GM23338 (cell line): ENCODE results near the gene NUP88. TPM values are rescaled to one million over a fixed set of nuclear protein-coding genes. Genes with fewer than 3 reads are reported as not detected.

Source experiments
- ATAC-seq: fragments of 200-7000 bp; cut with Tn5 transposase; 3 replicates; pipeline ENCODE4 v1.9.1; 2020
- DNase-seq: peaks from one replicate; pipeline ENCODE4 v3.0.0-alpha.2; 2015; ENCODE audit warnings: low spot score
- H2AFZ ChIP-seq: fragments of 200-600 bp; sonication (generic); 2 replicates; pipeline ENCODE4 v1.8.0; 2016; ENCODE audit warnings: antibody characterized with exemption, mild to moderate bottlenecking, moderate library complexity
- H3F3A ChIP-seq: fragments of 200-600 bp; sonication (generic); replicated peaks from 2 replicates; pipeline ENCODE4 v1.8.0; 2017; ENCODE audit warnings: antibody characterized with exemption, mixed run types, low read depth
- H3K27ac ChIP-seq: fragments of 200-600 bp; sonication (generic); 2 replicates; pipeline ENCODE4 v1.6.1; 2016; ENCODE audit warnings: low read depth
- H3K27me3 ChIP-seq: fragments of 200-600 bp; sonication (generic); 2 replicates; pipeline ENCODE4 v1.8.0; 2016; ENCODE audit warnings: mild to moderate bottlenecking, mixed run types, moderate library complexity; ENCODE audit not compliant: insufficient read depth
- H3K36me3 ChIP-seq: fragments of 200-600 bp; sonication (generic); 2 replicates; pipeline ENCODE4 v1.8.0; 2016; ENCODE audit warnings: mild to moderate bottlenecking; ENCODE audit not compliant: insufficient read depth
- H3K4me1 ChIP-seq: fragments of 200-600 bp; sonication (generic); 2 replicates; pipeline ENCODE4 v1.8.0; 2016; ENCODE audit warnings: mild to moderate bottlenecking, moderate library complexity; ENCODE audit not compliant: insufficient read depth
- H3K4me2 ChIP-seq: fragments of 200-600 bp; sonication (generic); 2 replicates; pipeline ENCODE4 v1.7.1; 2017; ENCODE audit warnings: mixed run types
- H3K4me3 ChIP-seq: fragments of 200-600 bp; sonication (generic); 2 replicates; pipeline ENCODE4 v1.6.1; 2016; ENCODE audit warnings: mixed run types
- H3K79me2 ChIP-seq: fragments of 200-600 bp; sonication (generic); replicated peaks from 2 replicates; pipeline ENCODE4 v1.8.0; 2017; ENCODE audit warnings: mild to moderate bottlenecking; ENCODE audit not compliant: insufficient read depth
- H3K9me2 ChIP-seq: fragments of 200-600 bp; sonication (generic); 2 replicates; pipeline ENCODE4 v1.8.0; 2017; ENCODE audit not compliant: insufficient read depth
- H4K20me1 ChIP-seq: fragments of 200-600 bp; sonication (generic); replicated peaks from 2 replicates; pipeline ENCODE4 v1.8.0; 2017; ENCODE audit warnings: mild to moderate bottlenecking; ENCODE audit not compliant: insufficient read depth
- H3K27ac Mint-ChIP-seq: 2 replicates; pipeline ENCODE4 v1.8.0; 2020; ENCODE audit warnings: inconsistent platforms, mild to moderate bottlenecking, moderate library complexity, mixed read lengths
- H3K27me3 Mint-ChIP-seq: 3 replicates; pipeline ENCODE4 v1.8.0; 2022; ENCODE audit warnings: low read depth, mild to moderate bottlenecking, moderate library complexity, mixed read lengths, inconsistent platforms; ENCODE audit not compliant: insufficient read depth, poor library complexity
- H3K36me3 Mint-ChIP-seq: 3 replicates; pipeline ENCODE4 v1.8.0; 2021; ENCODE audit warnings: low read depth, mild to moderate bottlenecking, inconsistent platforms, moderate library complexity, mixed read lengths
- H3K4me1 Mint-ChIP-seq: 3 replicates; pipeline ENCODE4 v1.8.0; 2020; ENCODE audit warnings: mild to moderate bottlenecking, inconsistent platforms, mixed read lengths
- H3K4me3 Mint-ChIP-seq: 3 replicates; pipeline ENCODE4 v1.8.0; 2021; ENCODE audit warnings: moderate library complexity, mild to moderate bottlenecking, inconsistent platforms, mixed read lengths
- H3K9me3 Mint-ChIP-seq: 3 replicates; pipeline ENCODE4 v1.8.0; 2020; ENCODE audit warnings: moderate library complexity, mild to moderate bottlenecking, inconsistent platforms, mixed read lengths
- CREB1 ChIP-seq: fragments of 250-450 bp; sonication (Bioruptor Pico); IDR thresholded peaks from 2 replicates; pipeline ENCODE4 v1.5.0; 2020; ENCODE audit warnings: low read depth, mild to moderate bottlenecking, moderate library complexity
- EZH2 ChIP-seq: fragments of 200-600 bp; sonication (generic); IDR thresholded peaks from one replicate; pipeline ENCODE4 v1.8.0; 2017; ENCODE audit warnings: antibody characterized with exemption, mild to moderate bottlenecking, low read depth; ENCODE audit not compliant: unreplicated experiment
- EZH2phosphoT487 ChIP-seq: fragments of 200-600 bp; sonication (generic); IDR thresholded peaks from one replicate; pipeline ENCODE4 v1.8.1; 2018; ENCODE audit warnings: antibody characterized with exemption; ENCODE audit not compliant: unreplicated experiment
- JUNB ChIP-seq: IDR thresholded peaks from one replicate; pipeline ENCODE4 v1.6.1; 2016; ENCODE audit warnings: antibody characterized with exemption; ENCODE audit not compliant: unreplicated experiment
- NANOG ChIP-seq: IDR thresholded peaks from 2 replicates; pipeline ENCODE4 v1.6.1; 2016; ENCODE audit warnings: antibody characterized with exemption, borderline replicate concordance
- POLR2AphosphoS5 ChIP-seq: IDR thresholded peaks from 2 replicates; pipeline ENCODE4 v1.6.1; 2016; ENCODE audit warnings: antibody characterized with exemption, low read depth
- STAT1 ChIP-seq: IDR thresholded peaks from one replicate; pipeline ENCODE4 v1.6.1; 2016; ENCODE audit warnings: antibody characterized with exemption; ENCODE audit not compliant: unreplicated experiment
- ZNF114 ChIP-seq: fragments of 250-450 bp; sonication (Bioruptor Pico); IDR thresholded peaks from 2 replicates; pipeline ENCODE4 v1.5.0; 2020; ENCODE audit warnings: mild to moderate bottlenecking, moderate library complexity
- ZNF331 ChIP-seq: fragments of 250-450 bp; sonication (Bioruptor Pico); IDR thresholded peaks from 2 replicates; pipeline ENCODE4 v1.5.0; 2020; ENCODE audit warnings: low read depth, mild to moderate bottlenecking, moderate library complexity
- polyA plus RNA-seq: library from polyadenylated mRNA; unstranded; fragments of >200 nt; fragmentation: Nextera tagmentation; extraction: Ambion mirVana; gene quantifications from 2 replicates; pipeline ENCODE4 v1.2.1, GENCODE V29; 2016
- total RNA-seq: library from RNA; depleted of rRNA; stranded (reverse); fragments of >200 nt; shearing (Covaris generic); gene quantifications from 2 replicates; pipeline ENCODE4 v1.2.3, GENCODE V29; 2014
- TF ChIP-seq, protein P1 (sequence below), 2 experiments: fragments of 200-600 bp in 1 of 2; sonication (generic) in 1 of 2; conservative IDR thresholded peaks; 2 replicates each; pipeline versions ENCODE4 v1.5.1 to v1.6.1; 2016 to 2017; ENCODE audit warnings: antibody characterized with exemption in 2 of 2, low read depth in 2 of 2, mild to moderate bottlenecking in 2 of 2, moderate library complexity in 1 of 2
- TF ChIP-seq, protein P2 (sequence below): fragments of 250-450 bp; sonication (Bioruptor Pico); IDR thresholded peaks from 2 replicates; pipeline ENCODE4 v1.5.0; 2020; ENCODE audit warnings: mild to moderate bottlenecking, moderate library complexity
- TF ChIP-seq, protein P3 (sequence below): IDR thresholded peaks from one replicate; pipeline ENCODE4 v1.6.1; 2018; ENCODE audit warnings: antibody characterized with exemption; ENCODE audit not compliant: unreplicated experiment
- TF ChIP-seq, protein P4 (sequence below): IDR thresholded peaks from 2 replicates; pipeline ENCODE4 v1.6.1; 2016; ENCODE audit warnings: antibody characterized with exemption

Gene NUP88
- total and polyA plus RNA-seq, 2 experiments from 2014 or later, result 110 to 172 TPM

DNA sequence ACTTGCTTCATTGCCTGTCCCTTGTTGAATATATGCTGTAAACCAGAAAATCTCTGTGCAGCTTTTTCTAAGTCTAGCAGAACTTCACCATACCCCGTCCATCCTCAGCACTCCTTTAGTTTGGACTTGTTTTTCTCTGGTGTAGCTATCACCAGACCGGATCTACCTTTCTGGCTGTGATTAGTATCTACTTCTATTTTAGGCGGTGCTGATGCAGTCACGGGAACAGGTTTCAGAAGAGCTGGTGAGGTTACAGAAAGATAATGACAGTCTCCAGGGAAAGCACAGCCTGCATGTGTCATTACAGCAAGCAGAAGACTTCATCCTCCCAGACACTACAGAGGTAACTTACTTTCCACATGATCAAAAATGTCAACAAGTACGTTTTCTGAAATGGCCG lies 46.4 kb downstream of the NUP88 start (continued):
- TF ChIP-seq, protein P1, sequence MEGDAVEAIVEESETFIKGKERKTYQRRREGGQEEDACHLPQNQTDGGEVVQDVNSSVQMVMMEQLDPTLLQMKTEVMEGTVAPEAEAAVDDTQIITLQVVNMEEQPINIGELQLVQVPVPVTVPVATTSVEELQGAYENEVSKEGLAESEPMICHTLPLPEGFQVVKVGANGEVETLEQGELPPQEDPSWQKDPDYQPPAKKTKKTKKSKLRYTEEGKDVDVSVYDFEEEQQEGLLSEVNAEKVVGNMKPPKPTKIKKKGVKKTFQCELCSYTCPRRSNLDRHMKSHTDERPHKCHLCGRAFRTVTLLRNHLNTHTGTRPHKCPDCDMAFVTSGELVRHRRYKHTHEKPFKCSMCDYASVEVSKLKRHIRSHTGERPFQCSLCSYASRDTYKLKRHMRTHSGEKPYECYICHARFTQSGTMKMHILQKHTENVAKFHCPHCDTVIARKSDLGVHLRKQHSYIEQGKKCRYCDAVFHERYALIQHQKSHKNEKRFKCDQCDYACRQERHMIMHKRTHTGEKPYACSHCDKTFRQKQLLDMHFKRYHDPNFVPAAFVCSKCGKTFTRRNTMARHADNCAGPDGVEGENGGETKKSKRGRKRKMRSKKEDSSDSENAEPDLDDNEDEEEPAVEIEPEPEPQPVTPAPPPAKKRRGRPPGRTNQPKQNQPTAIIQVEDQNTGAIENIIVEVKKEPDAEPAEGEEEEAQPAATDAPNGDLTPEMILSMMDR (conservative IDR thresholded peaks at IDR 0.05; ENCODE audit: low read depth in 2 of 2), result no peak
- TF ChIP-seq POLR2AphosphoS5 (no peak), EZH2 (no peak)

DNA sequence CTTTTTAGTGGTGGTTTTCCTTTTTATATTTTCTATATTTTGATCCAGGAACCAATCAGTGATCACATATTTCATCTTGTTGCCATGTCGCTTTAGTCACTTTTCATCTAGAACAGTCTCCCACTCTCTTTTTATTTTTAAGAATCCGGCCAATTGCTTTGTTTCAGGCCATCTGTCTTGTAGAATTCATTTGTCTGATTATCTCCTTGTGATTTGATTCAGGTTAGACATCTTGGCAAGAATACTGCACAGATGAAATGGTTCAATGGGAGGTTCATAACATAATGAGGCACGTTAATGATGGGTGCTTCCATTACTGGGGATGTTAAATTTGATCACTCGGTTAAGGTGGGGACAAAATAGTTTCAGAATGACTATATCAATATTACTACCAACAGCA lies 49.1 kb downstream of the NUP88 start:
- Histone ChIP-seq H3K27ac (no peak overlapping the region), H3F3A (no peaks in the 10 kb centered on the region), H3K27me3 (no peaks in the 10 kb centered on the region), H2AFZ (no peak overlapping the region), H3K9me2 (no peaks in the 10 kb centered on the region; the same call in 1 of the 2 replicates), H3K4me1 (no peaks in the 10 kb centered on the region), H3K36me3 (peaks cover 20% of the 10 kb centered on the region), H3K4me3 (no peak overlapping the region), H4K20me1 (no peaks in the 10 kb centered on the region), H3K4me2 (no peak overlapping the region), H3K79me2 (no peaks in the 10 kb centered on the region)
- H3K4me1 Mint-ChIP-seq, result peaks cover 3% of the 10 kb centered on the region; the same call in 1 of the 3 replicates
- H3K4me3 Mint-ChIP-seq, result no peak overlapping the region
- no peaks in the 10 kb centered on the region for H3K9me3 Mint-ChIP-seq
- peaks cover 46% of the 10 kb centered on the region for H3K36me3 Mint-ChIP-seq
- no peak for DNase-seq
- no peak overlapping the region for H3K27ac Mint-ChIP-seq
- peaks cover 5% of the 10 kb centered on the region for H3K27me3 Mint-ChIP-seq
- no peak for ATAC-seq
- TF ChIP-seq, protein P2, sequence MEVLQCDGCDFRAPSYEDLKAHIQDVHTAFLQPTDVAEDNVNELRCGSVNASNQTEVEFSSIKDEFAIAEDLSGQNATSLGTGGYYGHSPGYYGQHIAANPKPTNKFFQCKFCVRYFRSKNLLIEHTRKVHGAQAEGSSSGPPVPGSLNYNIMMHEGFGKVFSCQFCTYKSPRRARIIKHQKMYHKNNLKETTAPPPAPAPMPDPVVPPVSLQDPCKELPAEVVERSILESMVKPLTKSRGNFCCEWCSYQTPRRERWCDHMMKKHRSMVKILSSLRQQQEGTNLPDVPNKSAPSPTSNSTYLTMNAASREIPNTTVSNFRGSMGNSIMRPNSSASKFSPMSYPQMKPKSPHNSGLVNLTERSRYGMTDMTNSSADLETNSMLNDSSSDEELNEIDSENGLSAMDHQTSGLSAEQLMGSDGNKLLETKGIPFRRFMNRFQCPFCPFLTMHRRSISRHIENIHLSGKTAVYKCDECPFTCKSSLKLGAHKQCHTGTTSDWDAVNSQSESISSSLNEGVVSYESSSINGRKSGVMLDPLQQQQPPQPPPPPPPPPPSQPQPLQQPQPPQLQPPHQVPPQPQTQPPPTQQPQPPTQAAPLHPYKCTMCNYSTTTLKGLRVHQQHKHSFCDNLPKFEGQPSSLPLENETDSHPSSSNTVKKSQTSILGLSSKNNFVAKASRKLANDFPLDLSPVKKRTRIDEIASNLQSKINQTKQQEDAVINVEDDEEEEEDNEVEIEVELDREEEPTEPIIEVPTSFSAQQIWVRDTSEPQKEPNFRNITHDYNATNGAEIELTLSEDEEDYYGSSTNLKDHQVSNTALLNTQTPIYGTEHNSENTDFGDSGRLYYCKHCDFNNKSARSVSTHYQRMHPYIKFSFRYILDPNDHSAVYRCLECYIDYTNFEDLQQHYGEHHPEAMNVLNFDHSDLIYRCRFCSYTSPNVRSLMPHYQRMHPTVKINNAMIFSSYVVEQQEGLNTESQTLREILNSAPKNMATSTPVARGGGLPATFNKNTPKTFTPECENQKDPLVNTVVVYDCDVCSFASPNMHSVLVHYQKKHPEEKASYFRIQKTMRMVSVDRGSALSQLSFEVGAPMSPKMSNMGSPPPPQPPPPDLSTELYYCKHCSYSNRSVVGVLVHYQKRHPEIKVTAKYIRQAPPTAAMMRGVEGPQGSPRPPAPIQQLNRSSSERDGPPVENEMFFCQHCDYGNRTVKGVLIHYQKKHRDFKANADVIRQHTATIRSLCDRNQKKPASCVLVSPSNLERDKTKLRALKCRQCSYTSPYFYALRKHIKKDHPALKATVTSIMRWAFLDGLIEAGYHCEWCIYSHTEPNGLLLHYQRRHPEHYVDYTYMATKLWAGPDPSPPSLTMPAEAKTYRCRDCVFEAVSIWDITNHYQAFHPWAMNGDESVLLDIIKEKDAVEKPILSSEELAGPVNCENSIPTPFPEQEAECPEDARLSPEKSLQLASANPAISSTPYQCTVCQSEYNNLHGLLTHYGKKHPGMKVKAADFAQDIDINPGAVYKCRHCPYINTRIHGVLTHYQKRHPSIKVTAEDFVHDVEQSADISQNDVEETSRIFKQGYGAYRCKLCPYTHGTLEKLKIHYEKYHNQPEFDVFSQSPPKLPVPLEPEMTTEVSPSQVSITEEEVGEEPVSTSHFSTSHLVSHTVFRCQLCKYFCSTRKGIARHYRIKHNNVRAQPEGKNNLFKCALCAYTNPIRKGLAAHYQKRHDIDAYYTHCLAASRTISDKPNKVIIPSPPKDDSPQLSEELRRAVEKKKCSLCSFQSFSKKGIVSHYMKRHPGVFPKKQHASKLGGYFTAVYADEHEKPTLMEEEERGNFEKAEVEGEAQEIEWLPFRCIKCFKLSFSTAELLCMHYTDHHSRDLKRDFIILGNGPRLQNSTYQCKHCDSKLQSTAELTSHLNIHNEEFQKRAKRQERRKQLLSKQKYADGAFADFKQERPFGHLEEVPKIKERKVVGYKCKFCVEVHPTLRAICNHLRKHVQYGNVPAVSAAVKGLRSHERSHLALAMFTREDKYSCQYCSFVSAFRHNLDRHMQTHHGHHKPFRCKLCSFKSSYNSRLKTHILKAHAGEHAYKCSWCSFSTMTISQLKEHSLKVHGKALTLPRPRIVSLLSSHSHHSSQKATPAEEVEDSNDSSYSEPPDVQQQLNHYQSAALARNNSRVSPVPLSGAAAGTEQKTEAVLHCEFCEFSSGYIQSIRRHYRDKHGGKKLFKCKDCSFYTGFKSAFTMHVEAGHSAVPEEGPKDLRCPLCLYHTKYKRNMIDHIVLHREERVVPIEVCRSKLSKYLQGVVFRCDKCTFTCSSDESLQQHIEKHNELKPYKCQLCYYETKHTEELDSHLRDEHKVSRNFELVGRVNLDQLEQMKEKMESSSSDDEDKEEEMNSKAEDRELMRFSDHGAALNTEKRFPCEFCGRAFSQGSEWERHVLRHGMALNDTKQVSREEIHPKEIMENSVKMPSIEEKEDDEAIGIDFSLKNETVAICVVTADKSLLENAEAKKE (CRISPR knock-in tag), result no peak
- TF ChIP-seq, protein P3, sequence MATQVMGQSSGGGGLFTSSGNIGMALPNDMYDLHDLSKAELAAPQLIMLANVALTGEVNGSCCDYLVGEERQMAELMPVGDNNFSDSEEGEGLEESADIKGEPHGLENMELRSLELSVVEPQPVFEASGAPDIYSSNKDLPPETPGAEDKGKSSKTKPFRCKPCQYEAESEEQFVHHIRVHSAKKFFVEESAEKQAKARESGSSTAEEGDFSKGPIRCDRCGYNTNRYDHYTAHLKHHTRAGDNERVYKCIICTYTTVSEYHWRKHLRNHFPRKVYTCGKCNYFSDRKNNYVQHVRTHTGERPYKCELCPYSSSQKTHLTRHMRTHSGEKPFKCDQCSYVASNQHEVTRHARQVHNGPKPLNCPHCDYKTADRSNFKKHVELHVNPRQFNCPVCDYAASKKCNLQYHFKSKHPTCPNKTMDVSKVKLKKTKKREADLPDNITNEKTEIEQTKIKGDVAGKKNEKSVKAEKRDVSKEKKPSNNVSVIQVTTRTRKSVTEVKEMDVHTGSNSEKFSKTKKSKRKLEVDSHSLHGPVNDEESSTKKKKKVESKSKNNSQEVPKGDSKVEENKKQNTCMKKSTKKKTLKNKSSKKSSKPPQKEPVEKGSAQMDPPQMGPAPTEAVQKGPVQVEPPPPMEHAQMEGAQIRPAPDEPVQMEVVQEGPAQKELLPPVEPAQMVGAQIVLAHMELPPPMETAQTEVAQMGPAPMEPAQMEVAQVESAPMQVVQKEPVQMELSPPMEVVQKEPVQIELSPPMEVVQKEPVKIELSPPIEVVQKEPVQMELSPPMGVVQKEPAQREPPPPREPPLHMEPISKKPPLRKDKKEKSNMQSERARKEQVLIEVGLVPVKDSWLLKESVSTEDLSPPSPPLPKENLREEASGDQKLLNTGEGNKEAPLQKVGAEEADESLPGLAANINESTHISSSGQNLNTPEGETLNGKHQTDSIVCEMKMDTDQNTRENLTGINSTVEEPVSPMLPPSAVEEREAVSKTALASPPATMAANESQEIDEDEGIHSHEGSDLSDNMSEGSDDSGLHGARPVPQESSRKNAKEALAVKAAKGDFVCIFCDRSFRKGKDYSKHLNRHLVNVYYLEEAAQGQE, result no peak
- TF ChIP-seq JUNB, result no peak
- no peak for TF ChIP-seq CREB1 (CRISPR knock-in tag)
- TF ChIP-seq POLR2AphosphoS5, result no peak
- TF ChIP-seq NANOG, result no peak
- TF ChIP-seq ZNF114 (CRISPR knock-in tag), result no peak
- TF ChIP-seq STAT1, result no peak
- TF ChIP-seq ZNF331 (CRISPR knock-in tag), result no peak
- no peak for TF ChIP-seq EZH2
- TF ChIP-seq, protein P4, sequence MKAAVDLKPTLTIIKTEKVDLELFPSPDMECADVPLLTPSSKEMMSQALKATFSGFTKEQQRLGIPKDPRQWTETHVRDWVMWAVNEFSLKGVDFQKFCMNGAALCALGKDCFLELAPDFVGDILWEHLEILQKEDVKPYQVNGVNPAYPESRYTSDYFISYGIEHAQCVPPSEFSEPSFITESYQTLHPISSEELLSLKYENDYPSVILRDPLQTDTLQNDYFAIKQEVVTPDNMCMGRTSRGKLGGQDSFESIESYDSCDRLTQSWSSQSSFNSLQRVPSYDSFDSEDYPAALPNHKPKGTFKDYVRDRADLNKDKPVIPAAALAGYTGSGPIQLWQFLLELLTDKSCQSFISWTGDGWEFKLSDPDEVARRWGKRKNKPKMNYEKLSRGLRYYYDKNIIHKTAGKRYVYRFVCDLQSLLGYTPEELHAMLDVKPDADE, result no peak
- no peak for TF ChIP-seq EZH2phosphoT487
